ENCODE measurements around the gene SLC26A3.

The SLC26A3 gene

GRCh38 chr7:107813524-107813923, 10.5 kb upstream of the SLC26A3 start:
- Histone ChIP-seq H3K4me1 (ENCODE audit: control insufficient read depth, insufficient read depth, low read length) (peaks cover 2% of the 10 kb centered on the region; the same call in 1 of the 2 replicates), H3K27ac (ENCODE audit: extremely low read depth, low read depth, low read length) (no peak overlapping the region), H3K4me3 (ENCODE audit: low read depth, low read length) (no peak overlapping the region), H3K36me3 (ENCODE audit: control insufficient read depth in 2 of 2, insufficient read depth in 1 of 2, low read length in 2 of 2) (no peaks in the 10 kb centered on the region), H3K9me3 (ENCODE audit: control insufficient read depth, insufficient read depth, low read depth, low read length) (no peaks in the 10 kb centered on the region)
- POLR2A ChIA-PET, result no interaction called here
- CTCF ChIA-PET, result no interaction called here
- TF ChIP-seq ZSCAN23 (tag by site-specific recombination; IDR thresholded peaks at IDR 0.05) (no peak), ZNF23 (tag by site-specific recombination; IDR thresholded peaks at IDR 0.05; ENCODE audit: borderline replicate concordance) (no peak), ZNF521 (tag by site-specific recombination; IDR thresholded peaks at IDR 0.05) (no peak), IKZF3 (tag by site-specific recombination; IDR thresholded peaks at IDR 0.05) (no peak), ZSCAN18 (tag by site-specific recombination; IDR thresholded peaks at IDR 0.05) (no peak), YY1 (tag by site-specific recombination; IDR thresholded peaks at IDR 0.05) (no peak), ZNF223 (tag by site-specific recombination; IDR thresholded peaks at IDR 0.05) (no peak), ZNF354C (tag by site-specific recombination; IDR thresholded peaks at IDR 0.05; ENCODE audit: borderline replicate concordance, low read depth) (no peak), ZNF433 (tag by site-specific recombination; IDR thresholded peaks at IDR 0.05; ENCODE audit: low read depth) (no peak), MYNN (tag by site-specific recombination; IDR thresholded peaks at IDR 0.05; ENCODE audit: borderline replicate concordance) (no peak), ZNF266 (tag by site-specific recombination; IDR thresholded peaks at IDR 0.05; ENCODE audit: low read depth) (no peak)
- TF ChIP-seq, protein P1, sequence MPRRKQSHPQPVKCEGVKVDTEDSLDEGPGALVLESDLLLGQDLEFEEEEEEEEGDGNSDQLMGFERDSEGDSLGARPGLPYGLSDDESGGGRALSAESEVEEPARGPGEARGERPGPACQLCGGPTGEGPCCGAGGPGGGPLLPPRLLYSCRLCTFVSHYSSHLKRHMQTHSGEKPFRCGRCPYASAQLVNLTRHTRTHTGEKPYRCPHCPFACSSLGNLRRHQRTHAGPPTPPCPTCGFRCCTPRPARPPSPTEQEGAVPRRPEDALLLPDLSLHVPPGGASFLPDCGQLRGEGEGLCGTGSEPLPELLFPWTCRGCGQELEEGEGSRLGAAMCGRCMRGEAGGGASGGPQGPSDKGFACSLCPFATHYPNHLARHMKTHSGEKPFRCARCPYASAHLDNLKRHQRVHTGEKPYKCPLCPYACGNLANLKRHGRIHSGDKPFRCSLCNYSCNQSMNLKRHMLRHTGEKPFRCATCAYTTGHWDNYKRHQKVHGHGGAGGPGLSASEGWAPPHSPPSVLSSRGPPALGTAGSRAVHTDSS (tag by site-specific recombination; IDR thresholded peaks at IDR 0.05), result no peak

DNA sequence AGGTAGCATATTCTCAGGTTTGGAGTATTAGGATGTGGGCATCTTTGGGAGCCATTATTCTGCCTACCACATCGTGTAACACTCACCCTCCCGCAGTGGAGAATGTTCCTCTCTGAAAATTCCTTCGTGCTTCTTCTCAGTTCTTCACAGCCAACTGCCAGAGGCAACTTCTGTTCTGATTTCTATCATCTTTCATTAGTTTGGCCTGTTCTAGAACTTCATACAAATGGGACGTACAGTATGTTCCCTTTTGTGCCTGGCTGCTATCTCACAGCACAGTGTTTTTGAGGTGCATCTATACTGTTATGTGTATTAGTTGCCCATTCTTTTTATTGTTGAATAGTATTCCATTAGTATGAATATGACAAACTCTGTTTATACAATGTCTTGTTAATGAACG, 8.9 kb upstream of the SLC26A3 start:
- H3K27ac ChIP-seq (ENCODE audit: extremely low read depth, low read depth, low read length), result no peak overlapping the region
- H3K36me3 ChIP-seq (ENCODE audit: control insufficient read depth in 2 of 2, insufficient read depth in 1 of 2, low read length in 2 of 2), result no peaks in the 10 kb centered on the region
- TF ChIP-seq ZNF626 (tag by site-specific recombination; IDR thresholded peaks at IDR 0.05) (no peak), YY2 (tag by site-specific recombination; IDR thresholded peaks at IDR 0.05) (no peak), PRDM10 (tag by site-specific recombination; IDR thresholded peaks at IDR 0.05) (no peak), ZNF558 (tag by site-specific recombination; IDR thresholded peaks at IDR 0.05) (no peak), ZNF394 (tag by site-specific recombination; IDR thresholded peaks at IDR 0.05; ENCODE audit: borderline replicate concordance) (no peak), ZNF341 (tag by site-specific recombination; IDR thresholded peaks at IDR 0.05; ENCODE audit: low read depth) (no peak), ZNF555 (tag by site-specific recombination; conservative IDR thresholded peaks at IDR 0.05) (no peak)
- ChIA-PET CTCF (no interaction called here), POLR2A (no interaction called here)
- H3K4me3 ChIP-seq (ENCODE audit: low read depth, low read length), result no peak overlapping the region
- H3K4me1 ChIP-seq (ENCODE audit: control insufficient read depth, insufficient read depth, low read length), result peaks cover 2% of the 10 kb centered on the region; the same call in 1 of the 2 replicates
- no peaks in the 10 kb centered on the region for H3K9me3 ChIP-seq (ENCODE audit: control insufficient read depth, insufficient read depth, low read depth, low read length)

Measured in HEK293 (cell line).